ENCODE measurements around the gene CDH4.

The CDH4 gene

GRCh38 chr20:61531553-61532345 lies 279.7 kb downstream of the CDH4 start:
- Histone ChIP-seq H4K8ac (ENCODE audit: low read depth, low read length) (no peak overlapping the region), H2BK5ac (ENCODE audit: low read length) (no peak overlapping the region), H3K18ac (ENCODE audit: low read length) (no peak overlapping the region), H3K4ac (ENCODE audit: low read length) (no peak overlapping the region), H3K27ac (replicated peaks; ENCODE audit: low read length) (no peak overlapping the region), H3K36me3 (replicated peaks in 1 of 2; ENCODE audit: control insufficient read depth in 2 of 2, insufficient read depth in 2 of 2, low read length in 2 of 2) (no peaks in the 10 kb centered on the region), H3K4me3 (ENCODE audit: low read length in 2 of 2) (no peak overlapping the region), H4K91ac (ENCODE audit: low read depth, low read length, poor library complexity) (no peak overlapping the region), H3K9ac (ENCODE audit: low read depth, low read length, poor library complexity) (no peak overlapping the region), H3K4me1 (ENCODE audit: control insufficient read depth in 2 of 2, insufficient read depth in 1 of 2, low read depth in 1 of 2, low read length in 2 of 2) (no peaks in the 10 kb centered on the region), H3K27me3 (ENCODE audit: control insufficient read depth in 3 of 3, insufficient read depth in 3 of 3, low read depth in 1 of 3, low read length in 3 of 3) (no peaks in the 10 kb centered on the region), H3K9me3 (replicated peaks in 1 of 2; ENCODE audit: control insufficient read depth in 2 of 2, insufficient read depth in 1 of 2, low read depth in 1 of 2, low read length in 2 of 2) (no peaks in the 10 kb centered on the region), H2BK12ac (ENCODE audit: low read length) (no peak overlapping the region), H3K14ac (ENCODE audit: low read length) (peak overlapping the region; percentile 32), H2AK5ac (ENCODE audit: low read depth, low read length) (no peak overlapping the region), H2AFZ (ENCODE audit: low read length) (no peak overlapping the region), H2BK15ac (ENCODE audit: low read length) (no peak overlapping the region), H2BK120ac (ENCODE audit: low read depth, low read length) (no peak overlapping the region), H3K4me2 (ENCODE audit: insufficient read depth, low read length, poor library complexity, severe bottlenecking) (no peak overlapping the region), H3K23ac (ENCODE audit: low read depth, low read length, poor library complexity) (no peak overlapping the region), H3K79me1 (ENCODE audit: low read depth, low read length) (peaks cover 2% of the 10 kb centered on the region)
- WGBS, 2 donors (ENCODE audit: extremely low coverage in 2 of 2, insufficient read length in 2 of 2, insufficient replicate concordance in 1 of 2), result no CpG with 5 or more reads among the region's 22 CpGs
- no peak for DNase-seq (ENCODE audit: low spot score)

- no CpG with 5 or more reads among the region's 8 CpGs for WGBS, 2 donors (ENCODE audit: extremely low coverage in 2 of 2, insufficient read length in 2 of 2, insufficient replicate concordance in 1 of 2)
- Histone ChIP-seq H3K23ac (ENCODE audit: low read depth, low read length, poor library complexity) (no peak overlapping the region), H3K9ac (ENCODE audit: low read depth, low read length, poor library complexity) (no peak overlapping the region), H3K4ac (ENCODE audit: low read length) (no peak overlapping the region), H2BK120ac (ENCODE audit: low read depth, low read length) (no peak overlapping the region), H4K8ac (ENCODE audit: low read depth, low read length) (no peak overlapping the region), H3K4me3 (ENCODE audit: low read length in 2 of 2) (no peak overlapping the region), H3K36me3 (replicated peaks in 1 of 2; ENCODE audit: control insufficient read depth in 2 of 2, insufficient read depth in 2 of 2, low read length in 2 of 2) (no peaks in the 10 kb centered on the region), H2AK5ac (ENCODE audit: low read depth, low read length) (no peak overlapping the region), H3K27me3 (ENCODE audit: control insufficient read depth in 3 of 3, insufficient read depth in 3 of 3, low read depth in 1 of 3, low read length in 3 of 3) (no peaks in the 10 kb centered on the region), H3K4me1 (ENCODE audit: control insufficient read depth in 2 of 2, insufficient read depth in 1 of 2, low read depth in 1 of 2, low read length in 2 of 2) (peaks cover 4 to 6% of the 10 kb centered on the region in 2 donors), H3K18ac (ENCODE audit: low read length) (no peak overlapping the region), H2BK15ac (ENCODE audit: low read length) (no peak overlapping the region), H3K27ac (replicated peaks; ENCODE audit: low read length) (no peak overlapping the region), H3K79me1 (ENCODE audit: low read depth, low read length) (peaks cover 2% of the 10 kb centered on the region), H2BK5ac (ENCODE audit: low read length) (no peak overlapping the region), H2AFZ (ENCODE audit: low read length) (no peak overlapping the region), H4K91ac (ENCODE audit: low read depth, low read length, poor library complexity) (no peak overlapping the region), H3K4me2 (ENCODE audit: insufficient read depth, low read length, poor library complexity, severe bottlenecking) (no peak overlapping the region), H2BK12ac (ENCODE audit: low read length) (no peak overlapping the region), H3K9me3 (replicated peaks in 1 of 2; ENCODE audit: control insufficient read depth in 2 of 2, insufficient read depth in 1 of 2, low read depth in 1 of 2, low read length in 2 of 2) (no peaks in the 10 kb centered on the region), H3K14ac (ENCODE audit: low read length) (peak overlapping the region; percentile 67)
- DNase-seq (ENCODE audit: low spot score), result no peak
Measured at GRCh38 chr20:61532736-61533135, 280.7 kb downstream of the CDH4 start.

GRCh38 chr20:61533231-61533631 lies 281.2 kb downstream of the CDH4 start:
- H3K9me3 ChIP-seq (replicated peaks in 1 of 2; ENCODE audit: control insufficient read depth in 2 of 2, insufficient read depth in 1 of 2, low read depth in 1 of 2, low read length in 2 of 2), result no peaks in the 10 kb centered on the region

GRCh38 chr20:61534346-61534745 lies 282.3 kb downstream of the CDH4 start:
- no peak overlapping the region for H3K4ac ChIP-seq (ENCODE audit: low read length)
- DNase-seq (ENCODE audit: low spot score), result no peak
- H2BK5ac ChIP-seq (ENCODE audit: low read length), result no peak overlapping the region
- no peak overlapping the region for H3K4me3 ChIP-seq (ENCODE audit: low read length in 2 of 2)
- H4K91ac ChIP-seq (ENCODE audit: low read depth, low read length, poor library complexity), result no peak overlapping the region
- no peak overlapping the region for H3K18ac ChIP-seq (ENCODE audit: low read length)
- H3K9ac ChIP-seq (ENCODE audit: low read depth, low read length, poor library complexity), result no peak overlapping the region
- no CpG with 5 or more reads among the region's 10 CpGs for WGBS, 2 donors (ENCODE audit: extremely low coverage in 2 of 2, insufficient read length in 2 of 2, insufficient replicate concordance in 1 of 2)
- H3K36me3 ChIP-seq (replicated peaks in 1 of 2; ENCODE audit: control insufficient read depth in 2 of 2, insufficient read depth in 2 of 2, low read length in 2 of 2), result no peaks in the 10 kb centered on the region
- no peak overlapping the region for H3K27ac ChIP-seq (replicated peaks; ENCODE audit: low read length)
- H3K79me1 ChIP-seq (ENCODE audit: low read depth, low read length), result peaks cover 2% of the 10 kb centered on the region
- no peaks in the 10 kb centered on the region for H3K27me3 ChIP-seq (ENCODE audit: control insufficient read depth in 3 of 3, insufficient read depth in 3 of 3, low read depth in 1 of 3, low read length in 3 of 3)
- no peak overlapping the region for H3K14ac ChIP-seq (ENCODE audit: low read length)
- H3K4me2 ChIP-seq (ENCODE audit: insufficient read depth, low read length, poor library complexity, severe bottlenecking), result no peak overlapping the region
- H2BK15ac ChIP-seq (ENCODE audit: low read length), result no peak overlapping the region
- H3K23ac ChIP-seq (ENCODE audit: low read depth, low read length, poor library complexity), result no peak overlapping the region
- H3K4me1 ChIP-seq (ENCODE audit: control insufficient read depth in 2 of 2, insufficient read depth in 1 of 2, low read depth in 1 of 2, low read length in 2 of 2), result peaks cover 4 to 12% of the 10 kb centered on the region in 2 donors
- H2AK5ac ChIP-seq (ENCODE audit: low read depth, low read length), result no peak overlapping the region
- H4K8ac ChIP-seq (ENCODE audit: low read depth, low read length), result no peak overlapping the region
- H2BK12ac ChIP-seq (ENCODE audit: low read length), result no peak overlapping the region
- no peak overlapping the region for H2AFZ ChIP-seq (ENCODE audit: low read length)
- H2BK120ac ChIP-seq (ENCODE audit: low read depth, low read length), result no peak overlapping the region
- H3K9me3 ChIP-seq (replicated peaks in 1 of 2; ENCODE audit: control insufficient read depth in 2 of 2, insufficient read depth in 1 of 2, low read depth in 1 of 2, low read length in 2 of 2), result no peaks in the 10 kb centered on the region

More at GRCh38 chr20:61533231-61533631, 281.2 kb downstream of the CDH4 start:
- no peak overlapping the region for H2AFZ ChIP-seq (ENCODE audit: low read length)
- no peak overlapping the region for H2BK12ac ChIP-seq (ENCODE audit: low read length)
- no peak for DNase-seq (ENCODE audit: low spot score)
- no peak overlapping the region for H2BK120ac ChIP-seq (ENCODE audit: low read depth, low read length)
- peak overlapping the region; percentile 49 for H3K14ac ChIP-seq (ENCODE audit: low read length)
- peaks cover 2% of the 10 kb centered on the region for H3K79me1 ChIP-seq (ENCODE audit: low read depth, low read length)
- peak overlapping the region; percentile 61 for H3K18ac ChIP-seq (ENCODE audit: low read length)
- no peaks in the 10 kb centered on the region for H3K36me3 ChIP-seq (replicated peaks in 1 of 2; ENCODE audit: control insufficient read depth in 2 of 2, insufficient read depth in 2 of 2, low read length in 2 of 2)
- H3K4me1 ChIP-seq (ENCODE audit: control insufficient read depth in 2 of 2, insufficient read depth in 1 of 2, low read depth in 1 of 2, low read length in 2 of 2), result peaks cover 4 to 9% of the 10 kb centered on the region in 2 donors
- H3K4me2 ChIP-seq (ENCODE audit: insufficient read depth, low read length, poor library complexity, severe bottlenecking), result no peak overlapping the region
- no peak overlapping the region for H3K27ac ChIP-seq (replicated peaks; ENCODE audit: low read length)
- no peak overlapping the region for H4K91ac ChIP-seq (ENCODE audit: low read depth, low read length, poor library complexity)
- no peak overlapping the region for H3K23ac ChIP-seq (ENCODE audit: low read depth, low read length, poor library complexity)
- no CpG with 5 or more reads among the region's 18 CpGs for WGBS, 2 donors (ENCODE audit: extremely low coverage in 2 of 2, insufficient read length in 2 of 2, insufficient replicate concordance in 1 of 2)
- H2BK5ac ChIP-seq (ENCODE audit: low read length), result no peak overlapping the region
- no peak overlapping the region for H2AK5ac ChIP-seq (ENCODE audit: low read depth, low read length)
- H3K4me3 ChIP-seq (ENCODE audit: low read length in 2 of 2), result no peak overlapping the region
- H3K27me3 ChIP-seq (ENCODE audit: control insufficient read depth in 3 of 3, insufficient read depth in 3 of 3, low read depth in 1 of 3, low read length in 3 of 3), result no peaks in the 10 kb centered on the region
- H3K4ac ChIP-seq (ENCODE audit: low read length), result no peak overlapping the region
- peak overlapping the region; percentile 12 for H3K9ac ChIP-seq (ENCODE audit: low read depth, low read length, poor library complexity)
- no peak overlapping the region for H2BK15ac ChIP-seq (ENCODE audit: low read length)
- H4K8ac ChIP-seq (ENCODE audit: low read depth, low read length), result no peak overlapping the region
